ENCODE data around the gene TRPM3.

The TRPM3 gene

GRCh38 chr9:71079451-71079850 lies 42.0 kb downstream of the TRPM3 start:
- no peak for TF ChIP-seq CTCF (IDR thresholded peaks at IDR 0.05; ENCODE audit: low read depth, low read length)

DNA sequence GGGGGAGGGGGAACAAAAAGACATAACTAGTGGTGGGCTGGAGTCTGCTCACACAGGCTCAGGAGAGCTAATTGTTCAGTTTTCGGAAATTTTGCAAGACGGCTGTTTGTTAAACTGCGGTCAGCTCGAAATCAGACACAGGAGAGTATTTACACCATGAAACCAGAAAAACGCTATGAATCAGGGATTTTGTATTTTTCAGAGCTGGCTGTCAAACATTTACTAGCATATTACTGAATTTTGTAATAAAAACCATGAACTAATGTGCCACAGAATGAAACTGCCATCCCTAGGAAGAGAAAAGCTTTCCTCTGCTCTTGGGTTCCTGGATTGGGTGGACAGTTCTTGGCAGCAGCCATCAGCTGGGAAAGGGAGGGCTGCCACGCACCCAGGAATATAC lies 45.3 kb downstream of the TRPM3 start:
- no peak for DNase-seq (ENCODE audit: extremely low read depth, low read depth)
- no peak for TF ChIP-seq CTCF (IDR thresholded peaks at IDR 0.05; ENCODE audit: low read depth, low read length)

More at GRCh38 chr9:71079451-71079850, 42.0 kb downstream of the TRPM3 start:
- peak; percentile 7 for DNase-seq (ENCODE audit: extremely low read depth, low read depth)

DNA sequence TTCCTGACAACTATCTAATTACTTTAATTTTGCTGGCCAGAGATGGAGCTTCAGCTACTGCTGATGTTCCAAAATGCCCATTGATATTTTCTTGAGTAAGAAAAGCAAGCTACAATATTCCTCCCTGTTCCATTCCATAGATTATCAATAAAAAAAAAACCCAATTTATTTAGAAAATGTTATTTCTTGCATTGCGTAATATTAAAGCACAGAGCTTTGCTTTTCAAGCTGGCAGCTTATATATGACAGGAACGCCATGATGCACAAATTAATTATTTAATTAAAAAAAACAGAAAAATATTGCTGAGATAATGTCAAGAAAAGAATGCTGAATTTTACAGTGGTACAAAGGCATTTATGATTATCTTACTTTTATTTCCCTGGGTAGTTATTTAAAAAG lies 47.9 kb downstream of the TRPM3 start:
- no peak for TF ChIP-seq CTCF (IDR thresholded peaks at IDR 0.05; ENCODE audit: low read depth, low read length)
- DNase-seq (ENCODE audit: extremely low read depth, low read depth): no peak

GRCh38 chr9:71072587-71072986 lies 48.8 kb downstream of the TRPM3 start:
- no peak for TF ChIP-seq CTCF (IDR thresholded peaks at IDR 0.05; ENCODE audit: low read depth, low read length)
- DNase-seq (ENCODE audit: extremely low read depth, low read depth): no peak

DNA sequence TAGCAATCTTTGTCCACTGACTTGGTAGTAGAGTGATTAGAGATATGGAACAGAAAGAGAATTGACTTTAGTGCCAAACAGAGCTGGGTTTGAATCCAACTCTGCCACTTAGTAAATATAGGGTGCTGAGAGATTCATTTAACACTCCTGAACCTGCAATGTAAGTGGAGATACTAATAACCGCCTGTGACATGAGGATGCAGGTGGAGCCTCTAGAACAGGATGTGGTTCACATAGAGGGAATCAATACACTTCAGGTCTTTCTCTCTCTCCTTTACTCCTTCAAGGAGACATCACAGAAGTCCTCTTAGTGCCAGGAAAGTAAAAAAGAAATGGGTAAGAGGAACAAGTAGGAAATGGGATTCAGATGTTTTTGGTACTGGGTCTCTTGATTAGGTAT lies 49.8 kb downstream of the TRPM3 start:
- TF ChIP-seq CTCF (IDR thresholded peaks at IDR 0.05; ENCODE audit: low read depth, low read length): no peak
- no peak for DNase-seq (ENCODE audit: extremely low read depth, low read depth)

GRCh38 chr9:71058660-71059059 lies 62.8 kb downstream of the TRPM3 start:
- no peak for DNase-seq (ENCODE audit: extremely low read depth, low read depth)
- no peak for TF ChIP-seq CTCF (IDR thresholded peaks at IDR 0.05; ENCODE audit: low read depth, low read length)

DNA sequence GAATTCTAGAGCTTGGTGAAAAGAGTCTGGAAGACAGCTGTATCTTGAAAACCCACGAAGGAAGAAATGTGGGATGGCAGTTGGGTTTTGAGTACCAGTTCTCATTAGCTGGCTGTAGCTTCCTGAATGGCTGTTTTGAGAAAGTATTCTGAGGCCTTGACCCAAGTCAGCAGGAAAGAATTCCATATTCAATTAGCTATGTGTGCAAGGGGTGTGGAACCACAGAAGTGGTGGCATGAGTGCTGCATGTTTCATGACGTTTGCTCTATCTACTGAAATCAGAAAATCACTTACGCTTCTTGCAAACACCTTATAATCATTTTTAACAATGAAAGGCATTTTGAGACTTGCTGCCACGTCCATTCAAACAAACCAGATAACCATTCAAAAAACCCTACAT lies 69.1 kb downstream of the TRPM3 start:
- no peak for DNase-seq (ENCODE audit: extremely low read depth, low read depth)
- TF ChIP-seq CTCF (IDR thresholded peaks at IDR 0.05; ENCODE audit: low read depth, low read length): no peak
